ENCODE results near the gene OR6V1. TPM values are rescaled to one million over a fixed set of nuclear protein-coding genes. Genes with fewer than 3 reads are reported as not detected.

The OR6V1 gene
- total and polyA plus RNA-seq, 4 donors, result not detected

DNA sequence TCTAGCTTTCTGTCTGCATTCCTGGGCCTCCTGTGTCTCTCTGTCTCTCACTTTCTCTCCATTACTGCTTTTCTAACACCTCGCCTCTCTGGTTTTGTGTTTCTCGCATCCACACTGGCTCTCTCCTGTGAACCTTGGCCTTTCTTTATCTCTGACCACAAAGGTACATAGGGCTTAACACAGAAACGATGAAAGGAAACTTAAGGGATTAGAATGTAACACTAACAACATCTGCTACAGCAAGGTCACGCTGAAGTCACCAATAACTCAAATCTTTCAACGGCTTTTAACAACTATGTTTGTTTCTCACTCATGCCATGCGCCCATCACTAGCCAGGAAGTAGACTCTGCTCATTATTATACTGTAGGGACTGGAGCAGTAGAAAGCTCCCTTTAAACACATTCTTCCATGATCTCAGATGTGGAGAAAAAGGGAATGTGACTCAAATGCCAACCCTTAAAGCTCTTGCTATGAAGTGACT is 9.3 kb upstream of the OR6V1 start:
- Histone ChIP-seq H3K36me3 (ENCODE audit: control insufficient read depth in 4 of 4, insufficient read depth in 4 of 4, low read length in 4 of 4) (no peaks in the 10 kb centered on the region), H3K4me3 (no peak overlapping the region), H3K27me3 (ENCODE audit: control insufficient read depth in 3 of 3, insufficient read depth in 3 of 3, low read length in 2 of 3) (peaks cover 0 to 28% (median 0%) of the 10 kb centered on the region in 3 donors), H3K9me3 (ENCODE audit: control insufficient read depth in 4 of 4, insufficient read depth in 3 of 4, low read length in 3 of 4) (no peaks in the 10 kb centered on the region), H3K27ac (ENCODE audit: low read depth in 1 of 2, low read length in 1 of 2) (no peak overlapping the region), H3K9ac (ENCODE audit: insufficient read depth in 1 of 2, low read length in 2 of 2) (no peak overlapping the region), H3K4me1 (ENCODE audit: control insufficient read depth in 5 of 5, insufficient read depth in 5 of 5, low read length in 5 of 5) (no peaks in the 10 kb centered on the region)
- ATAC-seq (ENCODE audit: insufficient read depth, low FRiP score), result no peak
- DNase-seq, result no peak
- TF ChIP-seq, protein P1, sequence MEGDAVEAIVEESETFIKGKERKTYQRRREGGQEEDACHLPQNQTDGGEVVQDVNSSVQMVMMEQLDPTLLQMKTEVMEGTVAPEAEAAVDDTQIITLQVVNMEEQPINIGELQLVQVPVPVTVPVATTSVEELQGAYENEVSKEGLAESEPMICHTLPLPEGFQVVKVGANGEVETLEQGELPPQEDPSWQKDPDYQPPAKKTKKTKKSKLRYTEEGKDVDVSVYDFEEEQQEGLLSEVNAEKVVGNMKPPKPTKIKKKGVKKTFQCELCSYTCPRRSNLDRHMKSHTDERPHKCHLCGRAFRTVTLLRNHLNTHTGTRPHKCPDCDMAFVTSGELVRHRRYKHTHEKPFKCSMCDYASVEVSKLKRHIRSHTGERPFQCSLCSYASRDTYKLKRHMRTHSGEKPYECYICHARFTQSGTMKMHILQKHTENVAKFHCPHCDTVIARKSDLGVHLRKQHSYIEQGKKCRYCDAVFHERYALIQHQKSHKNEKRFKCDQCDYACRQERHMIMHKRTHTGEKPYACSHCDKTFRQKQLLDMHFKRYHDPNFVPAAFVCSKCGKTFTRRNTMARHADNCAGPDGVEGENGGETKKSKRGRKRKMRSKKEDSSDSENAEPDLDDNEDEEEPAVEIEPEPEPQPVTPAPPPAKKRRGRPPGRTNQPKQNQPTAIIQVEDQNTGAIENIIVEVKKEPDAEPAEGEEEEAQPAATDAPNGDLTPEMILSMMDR (IDR thresholded peaks at IDR 0.05; ENCODE audit: control extremely low read depth, extremely low read depth), result no peak
- 50 to 65% methylated on average over 6 of the region's 6 CpGs for WGBS, 2 donors

GRCh38 chr7:143043391-143043790 is 8.8 kb upstream of the OR6V1 start:
- DNase-seq, result no peak
- H3K36me3 ChIP-seq (ENCODE audit: control insufficient read depth in 4 of 4, insufficient read depth in 4 of 4, low read length in 4 of 4), result no peaks in the 10 kb centered on the region
- no peak for ATAC-seq (ENCODE audit: insufficient read depth, low FRiP score)
- TF ChIP-seq, protein P1 (IDR thresholded peaks at IDR 0.05; ENCODE audit: control extremely low read depth, extremely low read depth), result no peak
- 57 to 80% methylated on average over 2 of the region's 2 CpGs for WGBS, 2 donors
- peaks cover 0 to 28% (median 0%) of the 10 kb centered on the region in 3 donors for H3K27me3 ChIP-seq (ENCODE audit: control insufficient read depth in 3 of 3, insufficient read depth in 3 of 3, low read length in 2 of 3)
- no peak overlapping the region for H3K4me3 ChIP-seq
- no peaks in the 10 kb centered on the region for H3K4me1 ChIP-seq (ENCODE audit: control insufficient read depth in 5 of 5, insufficient read depth in 5 of 5, low read length in 5 of 5)
- H3K9me3 ChIP-seq (ENCODE audit: control insufficient read depth in 4 of 4, insufficient read depth in 3 of 4, low read length in 3 of 4), result no peaks in the 10 kb centered on the region
- H3K27ac ChIP-seq (ENCODE audit: low read depth in 1 of 2, low read length in 1 of 2), result no peak overlapping the region
- no peak overlapping the region for H3K9ac ChIP-seq (ENCODE audit: insufficient read depth in 1 of 2, low read length in 2 of 2)

DNA sequence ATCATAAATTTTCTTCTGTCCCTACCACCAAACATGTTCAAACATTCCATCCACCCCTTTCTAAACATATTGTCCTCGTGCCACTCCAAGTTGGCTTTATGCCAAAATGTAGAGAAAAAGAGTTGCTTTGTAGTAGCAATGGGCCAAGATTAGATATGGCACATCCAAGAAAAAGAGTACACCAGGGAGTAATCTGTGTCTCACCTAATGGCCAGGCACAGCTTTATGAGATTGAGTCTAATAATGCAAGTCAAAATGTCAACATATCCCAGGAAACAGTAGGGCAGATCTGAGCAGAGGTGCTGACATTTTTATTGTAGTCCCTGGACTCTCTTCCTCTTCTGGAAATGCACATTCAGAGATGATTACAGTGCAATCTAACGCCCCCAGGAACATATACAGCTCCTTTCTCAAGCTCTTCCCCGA is 5.7 kb upstream of the OR6V1 start:
- TF ChIP-seq, protein P1 (IDR thresholded peaks at IDR 0.05; ENCODE audit: control extremely low read depth, extremely low read depth), result no peak
- Histone ChIP-seq H3K4me1 (ENCODE audit: control insufficient read depth in 5 of 5, insufficient read depth in 5 of 5, low read length in 5 of 5) (no peaks in the 10 kb centered on the region), H3K9ac (ENCODE audit: insufficient read depth in 1 of 2, low read length in 2 of 2) (no peak overlapping the region), H3K27me3 (ENCODE audit: control insufficient read depth in 3 of 3, insufficient read depth in 3 of 3, low read length in 2 of 3) (peaks cover 0 to 13% (median 0%) of the 10 kb centered on the region in 3 donors), H3K36me3 (ENCODE audit: control insufficient read depth in 4 of 4, insufficient read depth in 4 of 4, low read length in 4 of 4) (no peaks in the 10 kb centered on the region), H3K27ac (ENCODE audit: low read depth in 1 of 2, low read length in 1 of 2) (no peak overlapping the region), H3K9me3 (ENCODE audit: control insufficient read depth in 4 of 4, insufficient read depth in 3 of 4, low read length in 3 of 4) (no peaks in the 10 kb centered on the region), H3K4me3 (no peak overlapping the region)
- ATAC-seq (ENCODE audit: insufficient read depth, low FRiP score) (no peak), DNase-seq (peak in 1 of 3 donors; percentile 8)
- WGBS, 2 donors, result 30 to 31% methylated on average over 3 of the region's 3 CpGs

DNA sequence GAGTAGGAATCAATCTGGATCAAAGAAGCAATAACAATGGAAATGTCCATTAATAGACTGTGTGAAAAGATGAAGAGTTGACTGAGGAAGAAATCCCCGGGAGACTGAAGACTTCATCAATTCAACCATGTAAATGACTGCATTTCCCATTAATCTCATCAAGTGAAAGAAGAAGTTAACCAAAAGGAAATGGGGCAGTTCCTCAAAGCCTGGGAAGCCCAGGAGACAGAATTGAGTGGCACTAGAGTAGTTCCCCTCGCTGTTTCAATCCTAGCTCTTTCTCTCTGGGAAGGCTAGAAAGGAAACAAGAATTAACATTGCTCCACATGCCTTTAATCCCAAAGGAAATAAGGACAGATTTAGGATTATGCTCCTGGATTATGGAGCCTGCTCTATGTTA is 4.8 kb upstream of the OR6V1 start:
- no peaks in the 10 kb centered on the region for H3K9me3 ChIP-seq (ENCODE audit: control insufficient read depth in 4 of 4, insufficient read depth in 3 of 4, low read length in 3 of 4)
- H3K4me1 ChIP-seq (ENCODE audit: control insufficient read depth in 5 of 5, insufficient read depth in 5 of 5, low read length in 5 of 5), result no peaks in the 10 kb centered on the region
- no peak overlapping the region for H3K4me3 ChIP-seq
- ATAC-seq (ENCODE audit: insufficient read depth, low FRiP score) (no peak), DNase-seq (no peak)
- no peak overlapping the region for H3K9ac ChIP-seq (ENCODE audit: insufficient read depth in 1 of 2, low read length in 2 of 2)
- H3K27me3 ChIP-seq (ENCODE audit: control insufficient read depth in 3 of 3, insufficient read depth in 3 of 3, low read length in 2 of 3), result peaks cover 0 to 9% (median 0%) of the 10 kb centered on the region in 3 donors
- TF ChIP-seq, protein P1 (IDR thresholded peaks at IDR 0.05; ENCODE audit: control extremely low read depth, extremely low read depth), result no peak
- 19 to 49% methylated on average over 2 of the region's 2 CpGs for WGBS, 2 donors
- no peak overlapping the region for H3K27ac ChIP-seq (ENCODE audit: low read depth in 1 of 2, low read length in 1 of 2)
- no peaks in the 10 kb centered on the region for H3K36me3 ChIP-seq (ENCODE audit: control insufficient read depth in 4 of 4, insufficient read depth in 4 of 4, low read length in 4 of 4)
